ENCODE measurements around the gene PNPLA8.
"Not testable (repeated sequence)": the region's sequence is repeated elsewhere in the genome, so short reads cannot be mapped to it uniquely, and the experiment has no call there.

PNPLA8 gene

DNA sequence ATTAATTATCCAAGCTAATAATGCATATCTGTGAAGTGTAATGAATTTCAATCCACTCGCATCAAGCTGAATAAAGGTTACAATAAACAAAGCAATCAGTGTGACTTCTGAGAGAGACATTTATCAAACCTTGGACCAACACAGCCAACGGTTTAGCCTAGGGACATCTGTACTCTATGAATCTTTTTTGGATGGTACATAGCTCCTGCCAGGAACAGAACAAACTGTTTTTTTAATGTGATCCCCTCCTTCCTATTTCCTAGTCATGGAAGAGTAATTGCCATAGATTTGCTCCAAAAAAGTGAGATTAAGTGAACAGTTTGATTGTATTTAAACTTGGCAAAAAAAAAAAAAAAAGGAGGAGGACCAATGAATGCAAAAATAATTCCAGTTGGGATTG, 58.5 kb downstream of the PNPLA8 start:
- no peak for DNase-seq

DNA sequence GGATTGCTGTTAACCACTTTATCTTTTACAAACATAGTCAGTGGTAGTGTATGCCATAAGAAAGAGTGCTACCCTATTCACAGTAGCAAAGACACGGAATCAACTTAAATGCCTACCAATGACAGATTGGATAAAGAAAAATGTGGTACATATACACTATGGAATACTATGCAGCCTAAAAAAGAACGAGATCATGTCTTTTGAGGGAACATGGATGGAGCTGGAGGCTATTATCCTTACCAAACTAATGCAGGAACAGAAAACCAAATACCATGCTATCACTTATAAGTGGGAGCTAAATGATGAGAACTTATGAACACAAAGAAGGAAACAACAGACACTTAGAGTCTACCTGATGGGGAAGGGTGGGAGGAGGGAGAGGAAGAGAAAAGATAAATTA, 59.6 kb downstream of the PNPLA8 start:
- DNase-seq, result not testable (repeated sequence)

DNA sequence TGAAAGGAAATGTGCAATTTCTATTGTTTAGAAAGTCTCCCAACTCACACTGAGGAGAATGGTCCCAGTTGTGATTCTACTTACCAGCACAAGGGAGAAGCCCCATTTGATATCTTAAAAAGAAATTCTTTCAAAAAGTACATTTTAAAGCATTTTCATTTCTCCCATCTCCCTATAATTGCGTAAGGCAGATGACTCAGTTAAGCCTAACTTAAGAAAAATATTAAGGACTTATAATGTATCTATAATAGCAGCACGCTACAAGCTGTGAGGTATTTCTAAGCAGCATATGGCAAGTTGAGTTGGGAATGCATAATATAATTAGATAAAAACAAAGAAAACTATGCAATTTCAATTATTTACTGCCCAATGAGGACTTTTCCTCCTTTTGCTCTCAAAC, 61.2 kb downstream of the PNPLA8 start:
- DNase-seq, result no peak

DNA sequence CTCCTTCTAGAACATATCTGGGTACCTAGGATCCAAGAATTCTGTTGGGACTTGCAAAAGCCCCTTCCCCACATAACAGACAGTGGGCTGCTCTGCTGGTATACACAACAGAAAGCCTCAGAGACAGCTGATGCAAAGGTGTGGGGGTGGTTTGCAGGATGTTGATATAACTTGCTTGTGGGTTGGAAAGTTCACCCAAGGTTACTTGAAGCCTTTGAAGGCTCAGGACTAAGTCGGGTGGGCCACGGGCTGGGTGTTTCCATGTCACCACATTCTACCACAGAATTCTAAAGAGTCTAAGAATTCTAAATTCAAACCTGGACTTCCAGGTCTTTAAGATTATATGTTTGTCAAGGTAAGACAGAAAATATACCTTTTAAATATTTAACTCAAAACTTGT, 62.3 kb downstream of the PNPLA8 start:
- no peak for DNase-seq

DNA sequence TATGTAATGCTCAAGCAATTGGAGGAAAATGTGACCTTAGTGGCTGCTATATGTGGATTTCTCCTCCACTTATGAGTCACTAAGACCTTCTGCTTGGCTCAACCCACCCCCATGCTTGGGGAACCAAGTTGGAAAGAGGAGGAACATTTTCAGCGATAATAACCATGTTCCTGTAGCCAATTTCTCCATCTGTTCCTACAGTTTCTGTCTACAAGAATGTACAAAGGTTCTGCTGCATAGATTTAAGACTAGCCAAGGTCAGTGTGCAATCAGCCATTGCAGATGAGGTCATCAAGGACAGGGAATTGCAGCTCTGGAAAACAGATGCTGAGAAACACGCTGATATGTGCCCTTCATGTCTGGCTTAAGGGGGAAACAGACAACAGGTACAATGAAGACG, 64.1 kb downstream of the PNPLA8 start:
- DNase-seq, result no peak

DNA sequence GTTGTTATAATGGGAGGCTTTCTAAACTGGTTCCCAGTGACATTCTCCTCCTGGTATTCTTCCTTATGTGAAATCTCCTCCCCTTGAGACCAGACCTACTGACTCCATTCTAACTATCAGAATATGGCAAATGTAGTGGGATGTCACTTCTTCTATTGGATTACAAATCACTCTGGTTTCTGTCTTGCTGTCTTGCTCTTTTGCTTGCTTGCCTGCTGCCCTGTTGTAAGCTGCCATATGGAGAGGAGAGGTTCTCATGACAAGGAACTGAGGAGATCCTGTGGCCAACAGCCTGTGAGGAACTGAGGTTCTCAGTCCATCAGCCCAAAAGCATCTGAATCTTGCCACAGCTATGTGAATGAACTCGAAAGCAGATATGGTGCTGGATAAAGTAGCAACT, 65.0 kb downstream of the PNPLA8 start:
- DNase-seq, result no peak

DNA sequence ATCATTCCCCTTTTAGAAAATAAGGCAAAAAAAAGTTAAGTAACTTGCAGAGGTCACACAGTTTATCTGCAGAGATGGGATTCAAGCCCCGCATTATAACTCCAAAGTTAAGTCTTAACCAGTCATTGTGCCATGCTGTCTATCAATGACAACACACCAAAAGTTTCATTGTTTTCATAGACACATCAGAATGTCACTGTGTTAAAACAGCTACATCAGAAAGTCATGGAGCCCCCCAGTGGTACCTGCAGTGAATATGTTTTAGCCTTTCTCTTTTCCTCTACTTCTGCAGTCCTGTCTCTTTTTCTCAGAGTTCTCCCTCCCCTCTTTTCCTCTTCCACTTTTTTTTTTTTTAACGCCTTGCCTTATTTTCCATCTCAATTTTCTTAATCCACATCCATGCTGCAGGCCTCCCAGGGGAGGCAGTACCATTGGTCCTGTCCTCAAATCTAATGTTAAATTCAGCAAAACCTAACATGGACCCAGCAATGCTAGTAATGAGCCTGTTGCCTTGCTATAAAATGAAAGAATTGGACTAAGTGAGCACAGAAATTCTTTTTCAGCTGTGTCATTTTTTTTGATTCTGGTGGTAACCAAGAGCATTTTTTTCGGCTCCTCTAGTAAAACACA, 65.9 kb downstream of the PNPLA8 start:
- DNase-seq, result peak in 1 of 2 experiments; percentile 13

DNA sequence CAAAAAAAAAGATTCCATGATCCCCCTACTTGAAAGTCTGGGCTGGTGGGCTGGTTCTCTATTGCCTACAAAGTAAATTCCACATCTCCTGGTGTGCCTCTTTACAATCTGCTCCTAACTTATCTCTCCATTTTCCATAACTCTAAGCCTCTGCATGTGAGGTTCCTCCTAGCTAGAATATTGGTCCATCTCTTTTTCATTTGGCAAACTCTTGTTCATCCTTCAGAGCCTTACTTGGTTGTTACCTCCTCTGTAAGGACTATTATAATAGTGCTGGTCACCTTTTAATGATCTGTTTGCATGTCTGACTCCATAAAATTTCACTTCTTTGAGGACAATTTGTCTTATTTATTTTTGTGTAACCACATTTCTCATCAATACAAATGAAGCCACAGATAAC, 68.1 kb downstream of the PNPLA8 start:
- DNase-seq, result no peak

DNA sequence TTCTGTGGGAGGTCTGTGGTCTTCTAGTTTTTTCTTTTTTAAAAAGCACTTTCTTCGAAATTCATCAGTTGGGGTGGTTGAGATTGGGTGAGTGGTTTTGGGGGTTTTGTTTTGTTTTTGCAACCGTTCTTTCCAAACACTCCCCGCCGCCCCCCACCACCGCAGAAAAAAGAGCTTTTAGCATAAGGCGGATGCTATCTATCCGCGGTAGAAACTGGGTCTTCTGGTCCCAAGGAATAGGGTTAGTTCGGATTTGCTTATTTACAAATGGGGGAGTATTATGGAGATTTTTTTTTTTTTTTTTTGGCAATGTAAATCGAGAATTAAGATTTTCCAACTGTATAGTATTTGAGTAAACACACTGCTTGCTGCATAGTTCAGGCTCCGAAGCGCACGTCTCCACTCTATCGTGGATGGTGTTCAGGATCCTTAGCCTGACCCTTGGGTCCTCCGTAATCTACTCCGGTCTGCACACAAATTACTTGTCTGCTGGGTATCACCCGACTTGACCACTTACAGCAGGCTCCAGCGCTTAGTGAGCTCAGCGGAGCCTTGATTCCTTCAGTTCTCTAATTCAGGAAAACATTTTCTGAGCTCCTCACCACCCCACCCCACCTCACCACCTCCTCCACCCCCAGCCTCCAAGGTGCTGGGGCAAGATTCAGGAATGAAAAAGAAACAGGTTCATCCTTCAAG, 68.9 kb downstream of the PNPLA8 start:
- DNase-seq, result no peak

DNA sequence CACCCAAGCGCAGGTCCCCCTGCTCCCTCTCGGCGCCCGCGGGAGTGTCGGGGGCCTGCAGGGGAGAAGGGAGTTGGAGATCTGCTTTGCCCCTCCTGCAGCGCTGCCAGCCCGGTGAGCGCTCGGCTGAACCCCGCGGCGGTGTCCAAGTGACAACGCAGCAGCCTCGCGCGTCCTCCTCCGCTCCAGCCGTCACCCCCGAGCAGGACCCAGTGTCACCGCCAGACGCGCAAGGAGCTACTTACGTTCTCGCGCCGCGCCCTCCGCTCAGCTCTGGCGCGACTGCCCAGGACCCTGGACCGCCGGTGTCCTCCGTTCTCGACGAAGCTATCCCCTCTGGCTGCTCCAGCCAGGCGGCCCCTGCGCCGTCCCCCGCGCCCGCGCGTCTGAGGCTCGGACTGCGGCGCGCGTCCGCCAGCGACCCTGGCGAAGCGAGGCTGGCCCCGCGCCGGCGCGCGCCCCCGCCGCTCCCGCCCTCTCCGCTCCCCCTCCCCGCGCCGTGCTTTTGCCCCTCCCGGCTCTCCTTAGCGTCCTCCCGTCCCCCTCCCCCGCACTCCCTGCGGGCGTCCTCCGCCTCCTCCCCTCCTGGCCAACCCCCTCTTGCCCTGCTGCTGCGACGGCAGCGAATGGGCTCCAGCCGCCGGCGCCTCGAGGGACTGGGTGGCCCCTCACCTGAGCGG, 69.8 kb downstream of the PNPLA8 start, which contains the start of gene NRCAM:
Gene NRCAM (minus strand): TSS at position 439 of the 680 bp plus-strand sequence. CDS start 216,372 bp downstream, outside the sequence.
- DNase-seq, result no peak

DNA sequence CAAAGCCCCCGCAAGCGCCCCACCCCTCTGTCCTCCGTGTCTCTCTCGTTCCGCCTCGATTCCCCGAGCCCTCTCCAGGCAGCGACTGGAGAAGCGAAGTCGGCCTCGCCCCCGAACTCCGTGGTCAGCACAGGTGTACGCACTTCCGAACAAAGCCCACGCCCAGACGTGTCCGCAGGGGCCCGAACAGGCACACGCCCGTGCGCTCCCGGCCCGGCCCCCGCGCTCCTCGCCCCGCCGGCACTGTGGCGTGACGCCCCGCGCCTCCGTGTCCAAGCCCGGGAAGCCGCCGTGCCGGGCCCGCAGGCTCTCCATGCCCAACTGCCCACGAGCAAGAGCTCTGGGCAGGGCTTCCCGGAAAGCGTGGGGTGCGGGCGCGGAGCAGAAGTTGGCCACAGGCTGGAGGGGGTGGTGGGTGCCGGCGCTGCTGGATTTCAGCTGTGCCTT, 70.4 kb downstream of the PNPLA8 start:
- no peak for DNase-seq

DNA sequence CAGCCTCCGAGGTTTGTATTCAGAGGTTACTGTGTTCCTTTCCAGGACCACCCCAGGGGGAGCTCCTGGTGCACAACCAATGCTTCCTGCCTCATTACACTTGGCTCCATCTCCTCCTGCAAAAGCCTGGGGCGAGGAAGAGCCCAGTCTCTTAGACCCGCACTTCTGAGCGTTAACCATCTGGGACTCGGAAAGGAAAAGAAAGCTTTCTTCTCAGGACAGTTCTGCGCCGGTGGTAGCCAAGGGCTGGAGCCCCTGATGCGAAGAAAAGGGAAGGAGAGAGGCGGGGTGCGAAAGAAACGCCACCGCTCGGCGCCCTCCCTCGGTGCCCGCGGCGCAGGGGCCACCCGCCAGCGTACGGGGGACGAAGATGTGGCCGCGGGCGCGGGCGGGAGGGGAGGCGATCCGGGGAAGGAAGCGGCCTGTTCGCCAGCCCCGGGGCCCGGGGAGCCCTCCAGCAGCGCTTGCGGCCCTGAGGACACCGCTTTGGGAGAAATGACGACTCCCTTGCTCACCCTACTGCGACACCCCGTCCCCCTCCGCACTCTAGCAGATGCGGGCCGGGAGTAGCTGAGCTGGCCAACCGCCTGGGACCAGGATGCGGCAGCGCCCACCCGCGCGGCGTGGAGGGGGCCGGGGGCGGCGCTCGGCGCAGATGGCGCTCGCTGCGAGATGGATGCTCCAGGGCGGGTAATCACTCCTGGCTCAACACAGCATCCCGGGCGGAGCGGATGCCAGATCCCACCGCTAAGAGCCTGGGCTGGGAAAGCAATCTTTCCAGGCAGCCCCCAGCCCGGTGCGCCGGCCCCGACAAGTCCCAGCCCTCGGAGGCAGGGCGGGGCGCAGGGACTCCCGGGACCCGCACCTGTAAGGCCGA, 71.0 kb downstream of the PNPLA8 start:
- DNase-seq, result no peak

DNA sequence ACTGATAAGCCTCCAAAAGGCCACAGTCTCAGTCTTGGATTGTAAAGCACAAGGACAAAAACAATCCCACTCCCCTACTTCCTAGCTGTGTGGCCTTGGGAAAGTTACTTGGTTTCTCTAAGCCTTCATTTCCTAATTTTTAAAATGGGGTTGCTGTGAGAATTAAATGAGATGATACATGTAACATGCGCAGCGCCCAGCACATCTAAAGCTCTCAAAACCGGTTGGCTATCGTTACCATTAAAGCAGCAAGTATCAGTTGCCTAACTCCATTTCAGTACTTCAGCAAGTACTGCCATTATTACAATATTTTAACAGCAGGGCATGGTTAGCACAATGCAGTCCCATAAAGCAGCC, 71.6 kb downstream of the PNPLA8 start:
- DNase-seq, result no peak

DNA sequence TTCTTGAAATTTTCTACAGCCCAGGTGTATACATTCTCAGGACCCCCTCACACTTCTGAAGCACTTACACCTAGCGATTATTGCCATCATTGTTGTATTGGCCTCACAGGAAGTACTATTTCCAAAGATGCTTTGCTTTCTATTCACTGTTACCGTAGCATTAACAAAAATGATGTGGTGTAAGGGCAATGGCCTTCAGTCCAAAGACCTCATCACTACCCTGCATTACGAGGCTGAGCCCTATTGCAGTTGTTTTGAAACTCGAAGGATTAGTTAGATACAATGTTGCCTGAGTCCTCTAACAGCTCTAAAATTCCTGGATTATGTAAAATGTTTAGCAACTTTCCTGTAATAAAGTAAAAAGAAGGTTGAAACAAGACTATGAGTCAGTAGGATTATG, 72.6 kb downstream of the PNPLA8 start:
- no peak for DNase-seq

DNA sequence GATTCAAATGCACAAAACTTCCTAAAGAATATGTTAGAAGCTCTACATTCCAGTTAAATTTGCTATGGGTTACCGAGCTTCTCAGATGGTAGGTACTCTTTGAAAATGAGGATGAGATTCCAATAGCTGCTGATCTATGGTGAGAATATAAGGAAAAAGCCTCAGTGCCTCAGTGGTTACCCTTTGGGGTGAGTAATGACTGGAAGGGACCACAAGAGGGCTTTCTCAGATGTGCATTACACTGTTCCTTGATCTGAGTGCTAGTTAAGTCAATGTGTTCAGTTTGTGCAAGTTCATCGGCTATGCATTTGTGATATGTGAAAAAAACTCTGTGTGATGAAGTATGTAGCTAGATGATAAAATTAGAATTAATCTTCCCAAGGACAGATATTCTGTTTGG, 73.2 kb downstream of the PNPLA8 start:
- peak; percentile 24 to 27 for DNase-seq

DNA sequence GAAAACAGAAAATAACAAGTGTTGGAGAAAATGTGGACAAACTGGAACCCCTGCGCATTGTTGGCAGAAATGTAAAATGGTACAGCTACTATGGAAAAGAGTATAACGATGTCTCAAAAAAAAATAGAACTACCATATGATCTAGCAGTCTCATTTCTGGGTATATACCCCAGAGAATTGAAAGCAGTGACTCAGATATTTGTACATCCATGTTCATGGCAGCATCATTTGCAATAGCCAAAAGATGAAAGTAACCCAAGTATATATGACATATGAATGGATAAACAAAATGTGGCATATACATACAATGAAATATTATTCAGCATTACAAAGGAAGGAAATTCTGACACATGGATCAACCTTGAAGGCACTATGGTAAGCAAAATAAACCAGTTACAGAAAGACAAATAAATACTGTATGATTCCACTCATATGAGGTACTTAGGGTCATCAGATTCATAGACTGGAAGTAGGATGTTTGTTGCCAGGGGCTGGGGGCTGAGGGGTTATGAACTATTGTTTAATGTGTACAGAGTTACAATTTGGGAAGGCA, 74.6 kb downstream of the PNPLA8 start:
- DNase-seq, result no peak

DNA sequence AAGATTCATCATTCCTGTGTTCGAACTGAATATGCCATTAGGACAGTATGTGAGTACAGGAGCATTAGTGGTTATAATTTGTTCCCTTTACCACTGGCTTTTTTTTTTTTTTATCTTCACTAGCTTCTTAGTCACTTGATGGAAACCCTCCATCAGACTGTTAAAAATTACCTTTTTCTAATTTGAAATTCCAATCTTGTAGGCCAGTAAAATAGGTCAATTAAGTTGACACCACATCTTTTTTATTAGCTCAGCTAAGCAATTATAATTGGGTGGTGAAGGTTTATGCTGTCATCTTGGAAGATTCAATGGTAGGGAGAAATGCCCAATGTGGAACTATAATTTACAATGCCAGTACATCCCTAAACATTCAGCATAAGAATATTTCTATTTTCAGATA, 75.8 kb downstream of the PNPLA8 start:
- DNase-seq, result no peak

DNA sequence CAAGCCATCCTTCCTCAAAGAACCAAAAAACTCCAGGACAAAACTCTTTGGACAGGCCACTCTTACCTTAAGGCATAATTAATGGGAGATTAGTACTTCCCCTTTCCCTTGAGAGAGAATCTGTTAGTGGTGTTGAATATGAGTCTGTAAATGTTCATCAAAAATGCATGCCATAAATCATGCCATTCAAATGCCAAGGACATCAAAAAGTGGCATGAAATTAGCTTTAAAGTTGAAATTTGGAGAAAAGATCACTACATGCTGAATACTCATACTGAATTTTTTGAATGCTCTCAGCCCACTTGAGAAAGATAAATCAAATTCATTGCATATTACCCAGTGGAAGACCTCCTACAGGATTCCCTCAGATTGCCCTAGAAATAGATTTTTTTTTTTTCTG, 76.4 kb downstream of the PNPLA8 start:
- DNase-seq, result no peak

DNA sequence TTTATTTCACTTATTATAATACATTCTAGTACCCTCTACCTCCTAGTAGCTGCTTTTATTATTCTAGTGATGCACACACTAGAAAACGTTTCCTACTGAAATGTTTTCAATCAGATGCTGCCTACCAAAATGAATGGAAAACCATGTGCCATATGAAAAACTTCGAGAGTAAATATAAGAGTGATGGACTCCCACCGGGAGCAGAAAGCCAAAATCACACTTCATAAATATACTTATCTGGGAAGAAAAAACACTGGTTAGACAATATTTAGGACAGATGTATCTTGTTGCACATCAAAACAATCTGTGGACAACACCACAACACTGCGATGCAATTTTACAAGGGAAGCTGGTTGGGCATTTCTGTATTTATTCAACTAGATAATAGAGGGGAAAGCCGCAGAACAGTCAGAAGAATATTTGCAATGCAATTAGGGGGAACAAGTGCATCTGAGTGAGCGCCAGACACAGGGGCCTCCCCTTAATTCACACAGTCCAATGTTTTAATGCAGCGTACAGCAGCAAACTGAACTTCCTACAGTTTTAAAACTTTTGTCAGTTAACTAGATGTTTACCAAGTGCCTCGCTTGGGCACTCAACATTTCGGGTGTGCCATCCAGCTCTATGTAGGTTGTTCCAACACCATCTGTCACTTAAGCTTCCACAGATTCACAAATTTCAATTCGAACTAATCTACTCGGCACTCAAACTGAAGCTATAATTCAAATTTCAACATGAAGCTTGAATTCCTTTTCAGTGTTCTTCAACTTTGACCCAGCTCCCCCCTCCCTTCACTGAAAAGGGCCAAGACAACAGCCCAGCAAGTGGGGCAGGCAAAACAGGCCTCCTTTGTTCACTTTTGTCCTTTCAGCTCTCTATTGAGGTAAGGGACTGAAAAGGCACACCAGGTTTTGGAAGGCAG, 77.1 kb downstream of the PNPLA8 start:
- no peak for DNase-seq

DNA sequence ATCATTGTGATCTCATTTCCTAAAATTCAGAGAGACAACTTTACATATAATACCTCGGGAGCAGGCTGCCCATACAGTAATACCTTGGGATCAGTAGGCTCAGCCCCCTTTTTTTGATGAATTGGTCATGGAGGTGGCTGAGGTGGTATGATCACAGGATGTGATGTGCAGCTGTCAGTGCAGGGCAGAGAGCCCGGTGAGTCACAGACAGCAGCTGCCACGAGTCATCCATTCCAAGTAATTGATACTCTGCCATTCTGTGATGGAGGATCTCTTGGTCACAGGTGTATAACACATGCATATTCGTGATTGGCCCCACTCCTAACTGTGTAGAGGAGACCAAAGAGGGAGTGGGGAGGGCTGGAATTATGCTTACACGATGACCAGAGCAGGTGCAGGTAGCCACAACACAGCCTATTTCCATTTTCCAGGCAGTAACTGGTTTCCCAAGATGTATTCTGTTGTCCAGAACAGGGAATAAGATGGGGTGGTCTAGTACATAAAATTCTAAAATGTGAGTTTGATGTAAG, 83.8 kb downstream of the PNPLA8 start:
- DNase-seq, result no peak

DNA sequence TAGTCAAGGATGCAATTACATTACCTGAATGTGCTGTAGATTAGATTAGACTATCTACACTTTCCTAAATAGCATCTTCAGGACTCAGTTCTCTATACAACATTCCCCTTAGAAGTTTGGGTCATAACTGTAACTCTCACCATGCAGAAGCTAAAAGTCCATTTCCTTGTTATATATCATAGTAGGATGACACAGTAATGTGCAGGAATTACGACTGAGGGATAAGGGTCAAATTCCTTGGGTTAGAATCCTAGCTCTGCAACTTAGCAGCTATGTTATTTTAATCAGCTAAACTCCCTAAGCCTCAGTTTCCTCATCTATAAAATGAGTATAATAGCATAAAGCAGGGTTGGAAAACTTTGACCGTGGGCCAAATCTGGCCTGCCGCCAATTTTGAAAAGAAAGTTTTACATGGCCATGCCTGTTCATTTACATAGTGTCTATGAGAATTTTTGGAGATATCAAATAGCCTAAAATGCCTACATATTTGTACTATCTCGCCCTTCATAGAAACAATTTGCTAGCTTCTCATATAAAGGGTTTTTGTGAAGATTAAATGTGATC, 84.5 kb downstream of the PNPLA8 start:
- DNase-seq, result no peak

Measured in AML-193 (cell line).